ENCODE data around the gene ZNF862. TPM values are rescaled to one million over a fixed set of nuclear protein-coding genes. Genes with fewer than 3 reads are reported as not detected.

Gene ZNF862
- total RNA-seq, 2 experiments from 2014 or later, result 44.1 to 45.6 TPM

DNA sequence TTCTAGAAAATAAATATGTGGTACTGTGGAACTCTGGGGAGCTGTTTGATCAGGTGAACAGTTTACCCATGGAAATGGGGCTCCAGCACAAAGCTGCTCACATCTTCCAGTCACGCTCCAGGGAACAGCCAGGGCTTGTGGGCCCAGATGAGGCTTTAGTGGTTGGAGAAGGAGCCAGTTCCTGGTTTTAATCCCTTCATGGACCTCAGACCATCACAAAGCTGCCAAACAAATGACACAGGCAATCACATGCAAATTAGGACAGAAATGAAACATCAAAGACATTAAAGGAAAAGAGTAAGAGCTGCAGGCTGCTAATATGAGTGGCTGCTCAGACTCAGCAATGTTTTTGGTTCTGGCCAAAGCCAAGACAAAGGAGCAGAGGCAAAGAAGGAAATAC is 33.4 kb downstream of the ZNF862 start:
- Mint-ChIP-seq H3K27me3 (no peaks in the 10 kb centered on the region), H3K4me1 (peaks cover 77% of the 10 kb centered on the region), H3K4me3 (peak overlapping the region; percentile 92), H3K27ac (peak overlapping the region; percentile 97), H3K9me3 (no peaks in the 10 kb centered on the region), H3K36me3 (peaks cover 18% of the 10 kb centered on the region)
- POLR2A ChIA-PET, result interaction anchor here (4.2 kb wide), 1 partner anchor 33 kb away, joined by 42 read pairs; the partner anchor contains the start of gene ZNF862
- no peak for DNase-seq
- no peak for ATAC-seq (ENCODE audit: low read depth)

GRCh38 chr7:149872419-149873073 is 34.4 kb downstream of the ZNF862 start:
- Mint-ChIP-seq H3K27ac (peak overlapping the region; percentile 88), H3K36me3 (peaks cover 20% of the 10 kb centered on the region), H3K9me3 (no peaks in the 10 kb centered on the region), H3K4me3 (peak overlapping the region; percentile 92), H3K27me3 (no peaks in the 10 kb centered on the region), H3K4me1 (peaks cover 70% of the 10 kb centered on the region)
- POLR2A ChIA-PET, result interaction anchor here (0.6 kb wide), 1 partner anchor 18 kb away, joined by 4 read pairs; no protein-coding TSS in a partner anchor
- no peak for ATAC-seq (ENCODE audit: low read depth)
- no peak for DNase-seq

DNA sequence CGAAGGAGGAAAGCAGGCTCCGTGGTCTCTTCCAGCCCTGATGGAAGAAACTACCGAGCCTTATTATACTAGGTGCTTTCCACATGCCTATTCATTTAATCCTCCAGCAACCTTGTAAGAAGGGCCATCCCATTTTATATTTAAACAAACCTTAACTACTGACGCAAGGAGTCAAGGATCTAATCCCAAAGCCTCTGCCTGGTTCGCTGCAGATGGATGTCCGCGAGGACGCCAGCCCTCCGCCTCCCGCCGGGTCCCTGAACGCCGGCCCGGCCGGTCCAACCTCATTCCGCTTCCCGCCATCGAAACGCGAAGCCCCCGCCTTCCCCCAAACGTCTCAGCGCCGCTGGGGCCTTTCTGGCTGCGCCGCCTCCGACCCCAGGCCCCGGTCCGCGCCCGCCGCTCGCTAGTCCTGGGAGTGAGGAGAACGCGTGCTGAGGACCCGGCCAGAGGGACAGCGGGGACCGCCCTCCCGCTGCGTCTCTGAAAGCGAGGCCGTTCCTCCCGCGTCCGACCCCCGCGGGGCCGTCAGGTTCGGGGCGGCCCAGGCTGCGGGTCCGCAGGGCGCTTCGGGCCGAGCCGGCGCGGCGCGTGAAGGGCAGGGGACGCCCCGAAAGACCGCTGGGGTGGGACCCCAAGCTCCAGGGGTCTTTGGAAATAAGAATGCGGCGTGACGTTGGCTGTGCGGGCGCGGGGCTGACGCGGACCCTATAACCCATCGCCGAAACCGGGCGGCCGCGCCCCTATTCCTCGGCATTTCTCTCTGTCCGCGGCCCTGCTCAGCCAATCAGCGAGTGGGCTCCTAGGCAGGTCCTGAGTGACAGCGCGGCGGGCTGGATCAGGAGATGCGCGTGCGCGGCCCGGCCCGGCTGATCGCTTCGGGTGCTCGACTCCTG is 35.1 kb downstream of the ZNF862 start, which contains the start of gene ATP6V0E2:
Gene ATP6V0E2, plus strand, starts transcription at position 896 of the 896 bp plus-strand sequence. CDS start 97 bp downstream, outside the sequence.
- Mint-ChIP-seq H3K9me3 (no peaks in the 10 kb centered on the region), H3K4me3 (peak within 1 kb of the TSS; percentile 92), H3K27me3 (no peaks in the 10 kb centered on the region), H3K4me1 (peaks cover 67% of the 10 kb centered on the region), H3K27ac (peak within 1 kb of the TSS; percentile 88), H3K36me3 (peaks cover 26% of the 10 kb centered on the region)
- POLR2A ChIA-PET, result interaction anchor here (0.6 kb wide), 1 partner anchor 174 kb away, joined by 3 read pairs; no protein-coding TSS in a partner anchor
- ATAC-seq (ENCODE audit: low read depth) (peak; percentile 84), DNase-seq (peak; percentile 94)

GRCh38 chr7:149873970-149874643 is 35.9 kb downstream of the ZNF862 start:
- Mint-ChIP-seq H3K4me3 (peak overlapping the region; percentile 89), H3K27me3 (no peaks in the 10 kb centered on the region), H3K27ac (peak overlapping the region; percentile 83), H3K4me1 (peaks cover 59% of the 10 kb centered on the region), H3K36me3 (peaks cover 23% of the 10 kb centered on the region), H3K9me3 (no peaks in the 10 kb centered on the region)
- POLR2A ChIA-PET, result interaction anchor here (0.6 to 1.9 kb wide), 4 partner anchors 9 to 1570 kb away, joined by 5 to 7 read pairs (median 6); partner anchors contain the start of gene ZNF862
- peak; percentile 11 for ATAC-seq (ENCODE audit: low read depth)
- no peak for DNase-seq

DNA sequence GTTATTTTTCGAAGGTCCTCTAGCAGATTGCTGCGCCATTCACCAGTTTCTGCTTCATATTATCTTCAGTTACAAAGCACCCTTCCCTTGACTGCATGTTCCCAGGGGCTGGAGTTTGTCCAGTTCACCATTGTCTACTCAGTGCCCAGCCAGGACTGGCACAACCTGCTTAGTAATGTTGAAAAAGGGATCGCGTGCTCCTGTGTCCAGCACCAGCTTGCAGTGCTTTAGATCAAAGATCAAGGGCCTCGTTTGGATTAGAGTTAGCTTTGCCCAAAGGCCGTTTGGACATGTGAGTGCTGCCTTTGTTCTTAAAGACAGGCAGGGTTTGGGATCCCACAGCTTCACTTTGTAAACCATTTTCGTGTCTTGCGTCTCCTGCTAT is 36.5 kb downstream of the ZNF862 start:
- H3K4me1 Mint-ChIP-seq, result peaks cover 55% of the 10 kb centered on the region
- DNase-seq (no peak), ATAC-seq (ENCODE audit: low read depth) (no peak)
- H3K27me3 Mint-ChIP-seq, result no peaks in the 10 kb centered on the region
- H3K4me3 Mint-ChIP-seq, result peak overlapping the region; percentile 89
- H3K36me3 Mint-ChIP-seq, result peaks cover 22% of the 10 kb centered on the region
- POLR2A ChIA-PET, result interaction anchor here (0.6 to 1.9 kb wide), 6 partner anchors 9 to 1569 kb away, joined by 3 to 7 read pairs (median 6); partner anchors contain the start of gene ZNF862
- peak overlapping the region; percentile 83 for H3K27ac Mint-ChIP-seq
- no peaks in the 10 kb centered on the region for H3K9me3 Mint-ChIP-seq

GRCh38 chr7:149875396-149875795 is 37.2 kb downstream of the ZNF862 start:
- Mint-ChIP-seq H3K4me1 (peaks cover 48% of the 10 kb centered on the region), H3K4me3 (peak overlapping the region; percentile 89), H3K27ac (peak overlapping the region; percentile 83), H3K27me3 (no peaks in the 10 kb centered on the region), H3K36me3 (peaks cover 23% of the 10 kb centered on the region), H3K9me3 (no peaks in the 10 kb centered on the region)
- no peak for DNase-seq
- ATAC-seq (ENCODE audit: low read depth), result no peak
- POLR2A ChIA-PET, result interaction anchor here (0.6 to 1.9 kb wide), 4 partner anchors 8 to 104 kb away, joined by 3 to 7 read pairs (median 5); partner anchors contain the start of gene ZNF862

- Mint-ChIP-seq H3K4me3 (no peak overlapping the region), H3K9me3 (no peaks in the 10 kb centered on the region), H3K36me3 (peaks cover 27% of the 10 kb centered on the region), H3K27me3 (no peaks in the 10 kb centered on the region), H3K27ac (peak overlapping the region; percentile 39), H3K4me1 (peaks cover 27% of the 10 kb centered on the region)
- DNase-seq (no peak), ATAC-seq (ENCODE audit: low read depth) (no peak)
- POLR2A ChIA-PET, result no interaction called here
These were observed 39.8 kb downstream of the ZNF862 start for GRCh38 chr7:149877890-149878522.

- Mint-ChIP-seq H3K9me3 (no peaks in the 10 kb centered on the region), H3K4me3 (no peak overlapping the region), H3K27ac (no peak overlapping the region), H3K4me1 (peaks cover 32% of the 10 kb centered on the region), H3K27me3 (no peaks in the 10 kb centered on the region), H3K36me3 (peaks cover 27% of the 10 kb centered on the region)
- no peak for ATAC-seq (ENCODE audit: low read depth)
- DNase-seq, result no peak
- POLR2A ChIA-PET, result interaction anchor here (1.0 kb wide), 1 partner anchor 40 kb away, joined by 3 read pairs; the partner anchor contains the start of gene ZNF862
These were observed 40.3 kb downstream of the ZNF862 start for GRCh38 chr7:149878523-149878921.

- no peaks in the 10 kb centered on the region for H3K9me3 Mint-ChIP-seq
These were observed 41.1 kb downstream of the ZNF862 start for GRCh38 chr7:149879271-149879743.

GRCh38 chr7:149879766-149880637 is 41.8 kb downstream of the ZNF862 start:
- H3K27ac Mint-ChIP-seq, result no peak overlapping the region
- ATAC-seq (ENCODE audit: low read depth) (no peak), DNase-seq (no peak)
- H3K4me1 Mint-ChIP-seq, result peaks cover 31% of the 10 kb centered on the region
- no peaks in the 10 kb centered on the region for H3K9me3 Mint-ChIP-seq
- POLR2A ChIA-PET, result interaction anchor here (1.0 kb wide), 1 partner anchor 42 kb away, joined by 3 read pairs; the partner anchor contains the start of gene ZNF862
- H3K4me3 Mint-ChIP-seq, result no peak overlapping the region
- H3K36me3 Mint-ChIP-seq, result peaks cover 27% of the 10 kb centered on the region
- H3K27me3 Mint-ChIP-seq, result no peaks in the 10 kb centered on the region

More at GRCh38 chr7:149879271-149879743, 41.1 kb downstream of the ZNF862 start:
- H3K4me3 Mint-ChIP-seq, result no peak overlapping the region
- H3K27me3 Mint-ChIP-seq, result no peaks in the 10 kb centered on the region
- no peak overlapping the region for H3K27ac Mint-ChIP-seq
- H3K4me1 Mint-ChIP-seq, result peaks cover 36% of the 10 kb centered on the region
- DNase-seq (no peak), ATAC-seq (ENCODE audit: low read depth) (no peak)
- POLR2A ChIA-PET, result interaction anchor here (1.0 kb wide), 1 partner anchor 41 kb away, joined by 3 read pairs; the partner anchor contains the start of gene ZNF862
- H3K36me3 Mint-ChIP-seq, result peaks cover 27% of the 10 kb centered on the region

GRCh38 chr7:149880638-149881311 is 42.6 kb downstream of the ZNF862 start:
- POLR2A ChIA-PET, result no interaction called here
- peaks cover 22% of the 10 kb centered on the region for H3K36me3 Mint-ChIP-seq
- no peak for ATAC-seq (ENCODE audit: low read depth)
- peaks cover 23% of the 10 kb centered on the region for H3K4me1 Mint-ChIP-seq
- no peaks in the 10 kb centered on the region for H3K9me3 Mint-ChIP-seq
- H3K27ac Mint-ChIP-seq, result peak overlapping the region; percentile 52
- no peak overlapping the region for H3K4me3 Mint-ChIP-seq
- no peak for DNase-seq
- H3K27me3 Mint-ChIP-seq, result no peaks in the 10 kb centered on the region

All from activated naive CD8-positive, alpha-beta T cell treated with anti-CD3 and anti-CD28 coated beads, Interleukin-2, amount 10 ng/mL, durations not matched to agents 7 days and 5 days (primary cell).